HepG2 (cell line): ENCODE results near the gene CEP164. TPM values are rescaled to one million over a fixed set of nuclear protein-coding genes. Genes with fewer than 3 reads are reported as not detected.

Source experiments
- ATAC-seq: fragments of 200-7000 bp; cut with Tn5 transposase; 3 replicates; pipeline ENCODE4 v1.9.1; 2020; ENCODE audit warnings: mild to moderate bottlenecking, moderate library complexity
- BruUV-seq: library from RNA; stranded (reverse); fragments of 400-500 nt; replicated peaks from 2 replicates; lab custom pipeline; 2021; lab: Mats Ljungman, UMichigan
- CTCF ChIA-PET: fragments of 300-600 bp; formaldehyde crosslinking; extraction: SDS; loops from one replicate; lab custom pipeline; 2021; ENCODE audit warnings: low total read pairs, inconsistent platforms, low intra/inter-chr PET ratio; lab: Yijun Ruan, JAX
- POLR2A ChIA-PET: fragments of 350-600 bp; sonication (Branson Sonifier 250); formaldehyde crosslinking; loops from one replicate; lab custom pipeline; 2020; ENCODE audit warnings: antibody characterized with exemption, inconsistent platforms; lab: Yijun Ruan, JAX
- DNase-seq: peaks from one replicate; pipeline ENCODE4 v3.0.0-alpha.2; 2015; ENCODE audit warnings: low spot score
- FAIRE-seq: peaks from 3 replicates; lab custom pipeline; 2011; peaks lifted over from hg19 to GRCh38; lab: Jason Lieb, UNC
- H2AFZ ChIP-seq: one replicate; pipeline ENCODE4 v1.6.1; 2011; ENCODE audit warnings: low read length, inconsistent platforms
- H3K27ac ChIP-seq: fragments of 300-600 bp; 3 replicates; pipeline ENCODE4 v1.8.0; 2011; ENCODE audit warnings: mixed run types, mild to moderate bottlenecking, mixed read lengths, low read length, inconsistent platforms; ENCODE audit not compliant: insufficient read depth; ENCODE audit errors: extremely low read length
- H3K27me3 ChIP-seq, 2 experiments: fragments of 200-600 bp in 1 of 2; 2 replicates in 1 of 2; 3 replicates in 1 of 2; pipeline versions ENCODE4 v1.6.0 to v1.8.0; 2011; ENCODE audit warnings: low read length in 2 of 2, mild to moderate bottlenecking in 2 of 2, moderate library complexity in 2 of 2, inconsistent platforms in 1 of 2; ENCODE audit not compliant: insufficient read depth in 2 of 2, control insufficient read depth in 1 of 2
- H3K36me3 ChIP-seq, 2 experiments: fragments of 200-600 bp in 1 of 2; replicated peaks in 1 of 2; 2 replicates in 1 of 2; 3 replicates in 1 of 2; pipeline versions ENCODE4 v1.5.1 to v1.8.0; 2011; ENCODE audit warnings: low read length in 2 of 2, inconsistent platforms in 1 of 2; ENCODE audit not compliant: insufficient read depth in 2 of 2, control insufficient read depth in 1 of 2
- H3K4me1 ChIP-seq: 2 replicates; pipeline ENCODE4 v1.5.1; 2012; ENCODE audit warnings: low read length, inconsistent platforms; ENCODE audit not compliant: insufficient read depth
- H3K4me2 ChIP-seq: 2 replicates; pipeline ENCODE4 v1.6.0; 2011; ENCODE audit warnings: low read depth, low read length, inconsistent platforms
- H3K4me3 ChIP-seq, 3 experiments: fragments of 200-600 bp in 1 of 3; sonication (generic), shearing (Covaris generic) in 1 of 3; replicated peaks in 1 of 3; 2 replicates each; pipeline ENCODE4 v1.5.1; 2011 to 2016; ENCODE audit warnings: low read length in 3 of 3, inconsistent platforms in 2 of 3, low read depth in 2 of 3, mild to moderate bottlenecking in 2 of 3, control low read depth in 1 of 3, mixed read lengths in 1 of 3; ENCODE audit not compliant: insufficient read depth in 1 of 3
- H3K79me2 ChIP-seq: one replicate; pipeline ENCODE4 v1.6.1; 2011; ENCODE audit warnings: low read length, inconsistent platforms; ENCODE audit not compliant: insufficient read depth
- H3K9ac ChIP-seq: 2 replicates; pipeline ENCODE4 v1.6.0; 2011; ENCODE audit warnings: mild to moderate bottlenecking, low read depth, low read length, inconsistent platforms; ENCODE audit not compliant: insufficient read depth
- H3K9me3 ChIP-seq: 2 replicates; pipeline ENCODE4 v1.5.1; 2012; ENCODE audit warnings: mild to moderate bottlenecking, low read length
- H4K20me1 ChIP-seq: 2 replicates; pipeline ENCODE4 v1.6.0; 2011; ENCODE audit warnings: inconsistent platforms, mild to moderate bottlenecking, low read length, moderate library complexity; ENCODE audit not compliant: insufficient read depth
- CREM ChIP-seq, 2 experiments: sonication (generic) in 1 of 2; formaldehyde crosslinking in 1 of 2; IDR thresholded peaks; 2 replicates each; pipeline versions ENCODE4 v1.4.0 to v1.6.1; 2016 to 2020; ENCODE audit warnings: antibody characterized with exemption in 1 of 2, mild to moderate bottlenecking in 1 of 2, missing genetic modification reagents in 1 of 2
- DNMT1 ChIP-seq: sonication (generic); formaldehyde crosslinking; IDR thresholded peaks from 2 replicates; pipeline ENCODE4 v1.5.1; 2020; ENCODE audit warnings: mild to moderate bottlenecking, missing genetic modification reagents
- EZH2 ChIP-seq: conservative IDR thresholded peaks from 2 replicates; pipeline ENCODE4 v1.6.1; 2012; ENCODE audit warnings: mild to moderate bottlenecking, low read depth, low read length, moderate library complexity
- PLRG1 ChIP-seq: fragments of 450-650 bp; conservative IDR thresholded peaks from 2 replicates; pipeline ENCODE4 v1.6.1; 2016
- TRIM22 ChIP-seq: fragments of 450-650 bp; IDR thresholded peaks from 2 replicates; pipeline ENCODE4 v1.6.1; 2017
- WGBS: methylation state at CpG from one replicate; pipeline ENCODE4 v1.1.6; 2017; ENCODE audit warnings: low lambda C conversion rate; 5-methylcytosine and 5-hydroxymethylcytosine counted together
- in situ Hi-C: cut with HindIII; loops from 2 replicates; pipeline ENCODE4 v1.10.0; 2017; ENCODE audit warnings: low pct_unique_long_range_greater_than_20kb; ENCODE audit not compliant: extremely low pct_ligation_motif_present
- intact Hi-C: fragments of 100-400 bp; cut with micrococcal nuclease; formaldehyde crosslinking; loops from one replicate; pipeline ENCODE4 v1.10.0; 2022; ENCODE audit not compliant: unreplicated experiment
- polyA plus RNA-seq, 8 experiments: library from polyadenylated mRNA; depleted of rRNA in 3 of 8; stranded (reverse) in 7 of 8; unstranded in 1 of 8; fragments of >200 nt; fragmentation: Illumina TruSeq in 4 of 8; extraction: Trizol in 4 of 8; gene quantifications; 2 replicates each; pipeline versions ENCODE4 v1.2.1 to v1.2.3, GENCODE V29; 2011 to 2016; ENCODE audit warnings: low read depth in 4 of 8, missing spikeins in 1 of 8, mixed read lengths in 1 of 8; ENCODE audit not compliant: insufficient read depth in 1 of 8
- total RNA-seq, 5 experiments: library from RNA; depleted of rRNA; stranded (reverse); fragments of >200 nt; fragmentation: Illumina TruSeq; extraction: Trizol; gene quantifications; 2 replicates each; pipeline ENCODE4 v1.2.3, GENCODE V29; 2016; ENCODE audit warnings: low read depth in 1 of 5

Gene CEP164
- total and polyA plus RNA-seq, 2 of the 13 experiments (the other 11 are each of a cell fraction or from before 2014, with no cell fraction given), result 11.4 to 15.2 TPM

- ATAC-seq (no peak), FAIRE-seq (no peak), DNase-seq (no peak)
- Histone ChIP-seq H3K27ac (no peak overlapping the region), H3K9ac (no peak overlapping the region), H3K9me3 (no peaks in the 10 kb centered on the region), H2AFZ (no peak overlapping the region), H3K27me3 (peaks cover 2 to 32% of the 10 kb centered on the region in 2 experiments; a peak in 3 of 5 replicates), H3K4me3 (no peak overlapping the region), H3K4me1 (no peaks in the 10 kb centered on the region), H3K79me2 (no peaks in the 10 kb centered on the region), H3K36me3 (no peaks in the 10 kb centered on the region), H4K20me1 (no peaks in the 10 kb centered on the region), H3K4me2 (no peak overlapping the region)
- intact Hi-C loops, result no loop called here
- ChIA-PET CTCF (no interaction called here), POLR2A (no interaction called here)
- 32% methylated on average over 12 of the region's 14 CpGs for WGBS
- no peak for TF ChIP-seq DNMT1 (CRISPR knock-in tag)
- no TSS peak for BruUV-seq
- in situ Hi-C loops, result loop anchor here (5.0 to 25.0 kb wide), 2 partner anchors 366 to 496 kb away; partner anchors contain the start of gene TMPRSS13
These were observed 113.7 kb downstream of the CEP164 start for GRCh38 chr11:117441146-117441975.

- Histone ChIP-seq H2AFZ (no peak overlapping the region), H3K36me3 (no peaks in the 10 kb centered on the region), H3K9me3 (no peaks in the 10 kb centered on the region), H3K27me3 (peaks cover 2 to 32% of the 10 kb centered on the region in 2 experiments; a peak in 3 of 5 replicates), H3K27ac (no peak overlapping the region), H3K4me1 (no peaks in the 10 kb centered on the region), H3K79me2 (no peaks in the 10 kb centered on the region), H3K4me2 (no peak overlapping the region), H3K4me3 (no peak overlapping the region), H3K9ac (no peak overlapping the region), H4K20me1 (no peaks in the 10 kb centered on the region)
- ATAC-seq (no peak), FAIRE-seq (no peak), DNase-seq (no peak)
- in situ Hi-C loops, result loop anchor here (5.0 to 25.0 kb wide), 2 partner anchors 365 to 495 kb away; partner anchors contain the start of gene TMPRSS13
- CTCF ChIA-PET, result no interaction called here
- POLR2A ChIA-PET, result no interaction called here
- 71% methylated on average over 15 of the region's 16 CpGs for WGBS
- intact Hi-C loops, result no loop called here
- BruUV-seq, result no TSS peak
- no peak for TF ChIP-seq PLRG1
- TF ChIP-seq EZH2, result no peak
- no peak for TF ChIP-seq CREM (IDR thresholded peaks at IDR 0.05)
- TF ChIP-seq CREM (CRISPR knock-in tag; IDR thresholded peaks at IDR 0.05), result no peak
- 0 out of 2 replicates have a peak, but pooled peaks have one; percentile 24 for TF ChIP-seq TRIM22
These were observed 114.6 kb downstream of the CEP164 start for GRCh38 chr11:117442049-117442868.
